Neural cell (in vitro differentiated cells): Measurements from ENCODE around the gene BLTP3B. TPM values are rescaled to one million over a fixed set of nuclear protein-coding genes. Genes with fewer than 3 reads are reported as not detected.

Experiments used
- H2AFZ ChIP-seq: fragments of 200-600, 300-800 bp; sonication (generic), shearing (Covaris generic); 2 replicates; pipeline ENCODE4 v1.6.0; 2014; ENCODE audit warnings: low read depth, mild to moderate bottlenecking, antibody characterized with exemption, low read length, moderate library complexity
- H3F3A ChIP-seq: fragments of 200-600 bp; shearing (Covaris generic); 2 replicates; pipeline ENCODE4 v1.6.1; 2016; ENCODE audit warnings: mild to moderate bottlenecking, moderate library complexity, mixed read lengths, antibody characterized with exemption, low read length; ENCODE audit not compliant: insufficient read depth, poor library complexity, severe bottlenecking
- H3K27ac ChIP-seq: fragments of 200-600, 300-800 bp; sonication (generic), shearing (Covaris generic); 2 replicates; pipeline ENCODE4 v1.5.1; 2014; ENCODE audit warnings: mild to moderate bottlenecking, low read length, moderate library complexity
- H3K27me3 ChIP-seq: fragments of 300-800, 200-600 bp; sonication (generic), shearing (Covaris generic); 2 replicates; pipeline ENCODE4 v1.6.0; 2014; ENCODE audit warnings: mild to moderate bottlenecking, low read depth, low read length, moderate library complexity; ENCODE audit not compliant: insufficient read depth
- H3K36me3 ChIP-seq: fragments of 300-800, 200-600 bp; sonication (generic), shearing (Covaris generic); 2 replicates; pipeline ENCODE4 v1.5.1; 2014; ENCODE audit warnings: mild to moderate bottlenecking, antibody characterized with exemption, low read length, moderate library complexity; ENCODE audit not compliant: insufficient read depth
- H3K4me2 ChIP-seq: fragments of 300-800, 200-600 bp; sonication (generic), shearing (Covaris generic); 2 replicates; pipeline ENCODE4 v1.6.0; 2014; ENCODE audit warnings: mild to moderate bottlenecking, low read length
- H3K4me3 ChIP-seq: fragments of 300-800, 200-600 bp; sonication (generic), shearing (Covaris generic); 2 replicates; pipeline ENCODE4 v1.5.1; 2014; ENCODE audit warnings: mild to moderate bottlenecking, low read length, moderate library complexity
- H3K79me2 ChIP-seq: fragments of 200-600 bp; shearing (Covaris generic); replicated peaks from 2 replicates; pipeline ENCODE4 v1.6.0; 2014; ENCODE audit warnings: mild to moderate bottlenecking, low read length, moderate library complexity; ENCODE audit not compliant: insufficient read depth
- H3K9ac ChIP-seq: fragments of 300-800, 200-600 bp; sonication (generic), shearing (Covaris generic); 2 replicates; pipeline ENCODE4 v1.6.1; 2016; ENCODE audit warnings: mild to moderate bottlenecking, low read length, mixed read lengths
- H3K9me2 ChIP-seq: fragments of 200-600 bp; shearing (Covaris generic); 2 replicates; pipeline ENCODE4 v1.6.1; 2016; ENCODE audit warnings: mild to moderate bottlenecking, low read length, mixed read lengths; ENCODE audit not compliant: insufficient read depth
- H3K9me3 ChIP-seq: fragments of 200-600, 300-800 bp; sonication (generic), shearing (Covaris generic); 2 replicates; pipeline ENCODE4 v1.6.1; 2016; ENCODE audit warnings: mild to moderate bottlenecking, mixed run types, low read length, moderate library complexity, mixed read lengths
- H4K20me1 ChIP-seq: fragments of 200-600 bp; shearing (Covaris generic); 2 replicates; pipeline ENCODE4 v1.6.1; 2016; ENCODE audit warnings: mild to moderate bottlenecking, mixed run types; ENCODE audit not compliant: insufficient read depth
- EP300 ChIP-seq: fragments of 450-650 bp; conservative IDR thresholded peaks from 2 replicates; pipeline ENCODE4 v1.6.1; 2014; ENCODE audit warnings: antibody characterized with exemption, mild to moderate bottlenecking, moderate library complexity; ENCODE audit not compliant: poor library complexity, severe bottlenecking
- EZH2 ChIP-seq: fragments of 200-600, 300-800 bp; shearing (Covaris generic), sonication (generic); IDR thresholded peaks from 2 replicates; pipeline ENCODE4 v1.6.1; 2014; ENCODE audit warnings: antibody characterized with exemption, low read length, borderline replicate concordance, mild to moderate bottlenecking; ENCODE audit not compliant: insufficient read depth, poor library complexity, severe bottlenecking
- MXI1 ChIP-seq: fragments of 450-650 bp; conservative IDR thresholded peaks from 2 replicates; pipeline ENCODE4 v1.6.1; 2014; ENCODE audit warnings: antibody characterized with exemption, mild to moderate bottlenecking; ENCODE audit not compliant: poor library complexity, severe bottlenecking
- POLR2AphosphoS5 ChIP-seq: IDR thresholded peaks from 2 replicates; pipeline ENCODE4 v1.6.1; 2012
- RAD21 ChIP-seq: fragments of 450-650 bp; conservative IDR thresholded peaks from 2 replicates; pipeline ENCODE4 v1.6.1; 2014; ENCODE audit warnings: antibody characterized with exemption, mild to moderate bottlenecking, moderate library complexity
- SMC3 ChIP-seq: fragments of 450-650 bp; conservative IDR thresholded peaks from 2 replicates; pipeline ENCODE4 v1.6.1; 2014; ENCODE audit warnings: antibody characterized with exemption, mild to moderate bottlenecking, moderate library complexity; ENCODE audit not compliant: poor library complexity
- TAF1 ChIP-seq: IDR thresholded peaks from 2 replicates; pipeline ENCODE4 v1.6.1; 2012; ENCODE audit warnings: low read depth
- polyA plus RNA-seq: library from polyadenylated mRNA; depleted of rRNA; stranded (reverse); fragments of >200 nt; gene quantifications from 2 replicates; pipeline ENCODE4 v1.2.3, GENCODE V29; 2014
- TF ChIP-seq, protein P1 (sequence below): IDR thresholded peaks from 2 replicates; pipeline ENCODE4 v1.6.1; 2012; ENCODE audit warnings: borderline replicate concordance
- TF ChIP-seq, protein P2 (sequence below): fragments of 450-650 bp; IDR thresholded peaks from 2 replicates; pipeline ENCODE4 v1.5.1; 2014; ENCODE audit warnings: antibody characterized with exemption, mild to moderate bottlenecking, moderate library complexity; ENCODE audit not compliant: poor library complexity, severe bottlenecking

Gene BLTP3B
- polyA plus RNA-seq, 1 donor from 2014 or later = 31.6 TPM

DNA sequence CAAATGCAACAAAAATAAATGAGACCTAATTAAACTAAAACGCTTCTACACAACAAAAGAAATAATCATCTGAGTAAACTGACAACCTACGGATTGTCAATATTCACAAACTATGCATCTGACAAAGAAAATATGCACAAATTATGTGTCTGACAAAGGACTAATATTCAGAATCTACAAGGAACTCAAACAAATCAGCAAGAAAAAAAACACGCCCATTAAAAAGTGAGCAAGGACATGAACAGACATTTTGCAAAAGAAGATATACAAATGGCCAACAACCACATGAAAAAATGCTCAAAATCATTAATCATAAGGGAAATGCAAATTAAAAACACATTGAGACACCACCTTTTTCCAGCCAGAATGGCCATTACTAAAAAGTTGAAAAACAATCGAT lies 37.0 kb downstream of the BLTP3B start:
- Histone ChIP-seq H3K4me2 (no peak overlapping the region), H4K20me1 (no peaks in the 10 kb centered on the region), H3K9me3 (no peaks in the 10 kb centered on the region), H3K9me2 (no peaks in the 10 kb centered on the region), H3K27me3 (no peaks in the 10 kb centered on the region), H3K79me2 (peaks cover 5% of the 10 kb centered on the region), H3K4me3 (no peak overlapping the region), H3K36me3 (peaks cover 5% of the 10 kb centered on the region), H3F3A (no peaks in the 10 kb centered on the region), H3K9ac (no peak overlapping the region), H2AFZ (no peak overlapping the region), H3K27ac (no peak overlapping the region)
- TF ChIP-seq RAD21 (no peak), EZH2 (no peak), POLR2AphosphoS5 (no peak), SMC3 (no peak), TAF1 (no peak), MXI1 (no peak), EP300 (no peak)
- TF ChIP-seq, protein P1, sequence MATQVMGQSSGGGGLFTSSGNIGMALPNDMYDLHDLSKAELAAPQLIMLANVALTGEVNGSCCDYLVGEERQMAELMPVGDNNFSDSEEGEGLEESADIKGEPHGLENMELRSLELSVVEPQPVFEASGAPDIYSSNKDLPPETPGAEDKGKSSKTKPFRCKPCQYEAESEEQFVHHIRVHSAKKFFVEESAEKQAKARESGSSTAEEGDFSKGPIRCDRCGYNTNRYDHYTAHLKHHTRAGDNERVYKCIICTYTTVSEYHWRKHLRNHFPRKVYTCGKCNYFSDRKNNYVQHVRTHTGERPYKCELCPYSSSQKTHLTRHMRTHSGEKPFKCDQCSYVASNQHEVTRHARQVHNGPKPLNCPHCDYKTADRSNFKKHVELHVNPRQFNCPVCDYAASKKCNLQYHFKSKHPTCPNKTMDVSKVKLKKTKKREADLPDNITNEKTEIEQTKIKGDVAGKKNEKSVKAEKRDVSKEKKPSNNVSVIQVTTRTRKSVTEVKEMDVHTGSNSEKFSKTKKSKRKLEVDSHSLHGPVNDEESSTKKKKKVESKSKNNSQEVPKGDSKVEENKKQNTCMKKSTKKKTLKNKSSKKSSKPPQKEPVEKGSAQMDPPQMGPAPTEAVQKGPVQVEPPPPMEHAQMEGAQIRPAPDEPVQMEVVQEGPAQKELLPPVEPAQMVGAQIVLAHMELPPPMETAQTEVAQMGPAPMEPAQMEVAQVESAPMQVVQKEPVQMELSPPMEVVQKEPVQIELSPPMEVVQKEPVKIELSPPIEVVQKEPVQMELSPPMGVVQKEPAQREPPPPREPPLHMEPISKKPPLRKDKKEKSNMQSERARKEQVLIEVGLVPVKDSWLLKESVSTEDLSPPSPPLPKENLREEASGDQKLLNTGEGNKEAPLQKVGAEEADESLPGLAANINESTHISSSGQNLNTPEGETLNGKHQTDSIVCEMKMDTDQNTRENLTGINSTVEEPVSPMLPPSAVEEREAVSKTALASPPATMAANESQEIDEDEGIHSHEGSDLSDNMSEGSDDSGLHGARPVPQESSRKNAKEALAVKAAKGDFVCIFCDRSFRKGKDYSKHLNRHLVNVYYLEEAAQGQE = no peak
- TF ChIP-seq, protein P2, sequence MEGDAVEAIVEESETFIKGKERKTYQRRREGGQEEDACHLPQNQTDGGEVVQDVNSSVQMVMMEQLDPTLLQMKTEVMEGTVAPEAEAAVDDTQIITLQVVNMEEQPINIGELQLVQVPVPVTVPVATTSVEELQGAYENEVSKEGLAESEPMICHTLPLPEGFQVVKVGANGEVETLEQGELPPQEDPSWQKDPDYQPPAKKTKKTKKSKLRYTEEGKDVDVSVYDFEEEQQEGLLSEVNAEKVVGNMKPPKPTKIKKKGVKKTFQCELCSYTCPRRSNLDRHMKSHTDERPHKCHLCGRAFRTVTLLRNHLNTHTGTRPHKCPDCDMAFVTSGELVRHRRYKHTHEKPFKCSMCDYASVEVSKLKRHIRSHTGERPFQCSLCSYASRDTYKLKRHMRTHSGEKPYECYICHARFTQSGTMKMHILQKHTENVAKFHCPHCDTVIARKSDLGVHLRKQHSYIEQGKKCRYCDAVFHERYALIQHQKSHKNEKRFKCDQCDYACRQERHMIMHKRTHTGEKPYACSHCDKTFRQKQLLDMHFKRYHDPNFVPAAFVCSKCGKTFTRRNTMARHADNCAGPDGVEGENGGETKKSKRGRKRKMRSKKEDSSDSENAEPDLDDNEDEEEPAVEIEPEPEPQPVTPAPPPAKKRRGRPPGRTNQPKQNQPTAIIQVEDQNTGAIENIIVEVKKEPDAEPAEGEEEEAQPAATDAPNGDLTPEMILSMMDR = no peak

DNA sequence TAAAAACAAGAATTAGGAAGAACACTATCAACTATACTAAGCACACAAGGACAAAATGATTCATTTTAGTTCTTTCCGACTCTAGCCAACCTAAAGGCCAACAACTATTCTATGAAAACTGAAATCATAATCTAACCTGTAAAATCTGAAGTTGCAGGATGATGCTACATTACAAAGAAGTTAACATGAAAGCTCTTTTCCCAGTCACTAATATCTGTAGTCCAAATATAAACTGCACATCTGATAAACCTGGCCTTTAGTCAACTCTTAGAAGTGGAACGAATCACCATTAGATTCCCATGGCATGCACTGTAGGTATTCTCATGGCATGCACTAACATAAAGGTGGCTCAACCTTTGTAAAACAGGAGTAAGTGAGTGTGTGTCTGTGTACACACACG lies 41.7 kb downstream of the BLTP3B start:
- Histone ChIP-seq H2AFZ (no peak overlapping the region), H3K9ac (no peak overlapping the region), H3K27ac (no peak overlapping the region), H3K4me2 (no peak overlapping the region), H3K9me2 (no peaks in the 10 kb centered on the region), H3K27me3 (no peaks in the 10 kb centered on the region), H3F3A (no peaks in the 10 kb centered on the region), H3K36me3 (no peaks in the 10 kb centered on the region), H3K9me3 (no peaks in the 10 kb centered on the region), H3K4me3 (no peak overlapping the region), H4K20me1 (no peaks in the 10 kb centered on the region), H3K79me2 (no peaks in the 10 kb centered on the region)
- TF ChIP-seq, protein P2 = no peak
- TF ChIP-seq EZH2 = no peak
- no peak for TF ChIP-seq MXI1
- no peak for TF ChIP-seq EP300
- TF ChIP-seq RAD21 = no peak
- TF ChIP-seq, protein P1 = no peak
- no peak for TF ChIP-seq TAF1
